ENCODE results near the gene SYDE1. TPM values are rescaled to one million over a fixed set of nuclear protein-coding genes. Genes with fewer than 3 reads are reported as not detected.

The SYDE1 gene
- total and polyA plus RNA-seq, 2 donors (not counting 1 experiment from before 2014, with no cell fraction given): not detected

DNA sequence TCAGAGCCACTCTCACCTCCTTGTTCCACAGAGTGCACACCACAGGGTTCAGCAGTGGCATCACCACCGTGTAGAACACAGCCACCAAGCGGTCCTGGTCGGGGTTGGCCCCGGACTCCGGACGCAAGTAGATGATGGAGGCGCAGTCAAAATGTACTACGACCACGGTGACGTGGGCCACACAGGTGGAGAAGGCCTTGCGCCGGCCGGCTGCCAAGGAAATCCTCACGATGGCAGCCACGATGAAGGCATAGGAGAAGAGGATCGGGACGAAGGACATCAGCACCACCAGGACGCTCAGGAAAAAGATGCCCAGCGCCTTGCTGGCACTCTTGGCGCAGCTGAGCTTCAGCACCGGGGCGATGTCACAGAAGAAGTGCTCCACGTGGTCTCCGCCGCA, 33.9 kb downstream of the SYDE1 start:
- Mint-ChIP-seq H3K9me3 (ENCODE audit: insufficient read depth) (peaks cover 1% of the 10 kb centered on the region), H3K27ac (no peak overlapping the region), H3K27me3 (peaks cover 14% of the 10 kb centered on the region), H3K4me3 (no peak overlapping the region), H3K4me1 (no peaks in the 10 kb centered on the region)
- Histone ChIP-seq H3K27me3 (replicated peaks in 1 of 4; ENCODE audit: control extremely low read depth in 1 of 4, control insufficient read depth in 3 of 4, insufficient read depth in 4 of 4, low read length in 3 of 4) (no peaks in the 10 kb centered on the region), H3K79me2 (ENCODE audit: control insufficient read depth, insufficient read depth, low read length) (no peaks in the 10 kb centered on the region), H3K36me3 (replicated peaks in 1 of 2; ENCODE audit: control extremely low read depth in 1 of 2, control insufficient read depth in 1 of 2, extremely low read depth in 1 of 2, insufficient read depth in 2 of 2, low read length in 1 of 2) (no peaks in the 10 kb centered on the region), H3K4me2 (replicated peaks; ENCODE audit: low read depth, low read length, poor library complexity, severe bottlenecking) (no peak overlapping the region), H3K27ac (ENCODE audit: low read length in 2 of 2) (no peak overlapping the region), H2AFZ (ENCODE audit: insufficient read depth, low read depth, low read length, poor library complexity, severe bottlenecking) (no peak overlapping the region), H4K20me1 (ENCODE audit: control insufficient read depth, insufficient read depth, low read length, poor library complexity, severe bottlenecking) (no peaks in the 10 kb centered on the region), H3K9ac (ENCODE audit: low read length) (no peak overlapping the region), H3K9me3 (ENCODE audit: control extremely low read depth in 1 of 3, control insufficient read depth in 2 of 3, insufficient read depth in 1 of 3, low read length in 2 of 3) (peaks cover 1 to 16% (median 4%) of the 10 kb centered on the region in 3 donors), H3K4me3 (ENCODE audit: control extremely low read depth in 1 of 5, extremely low read depth in 1 of 5, insufficient read depth in 1 of 5, low read depth in 2 of 5, low read length in 4 of 5) (no peak overlapping the region), H3K4me1 (ENCODE audit: control insufficient read depth in 2 of 2, insufficient read depth in 2 of 2, low read length in 2 of 2) (no peaks in the 10 kb centered on the region)
- DNase-seq (no peak), ATAC-seq (ENCODE audit: low read depth) (no peak)
- intact Hi-C loops (cut with micrococcal nuclease): no loop called here
- ChIA-PET POLR2A (interaction anchor here (0.7 kb wide), 1 partner anchor 75 kb away, joined by 3 read pairs; no protein-coding TSS in a partner anchor), CTCF (no interaction called here)
- TF ChIP-seq, protein P1, sequence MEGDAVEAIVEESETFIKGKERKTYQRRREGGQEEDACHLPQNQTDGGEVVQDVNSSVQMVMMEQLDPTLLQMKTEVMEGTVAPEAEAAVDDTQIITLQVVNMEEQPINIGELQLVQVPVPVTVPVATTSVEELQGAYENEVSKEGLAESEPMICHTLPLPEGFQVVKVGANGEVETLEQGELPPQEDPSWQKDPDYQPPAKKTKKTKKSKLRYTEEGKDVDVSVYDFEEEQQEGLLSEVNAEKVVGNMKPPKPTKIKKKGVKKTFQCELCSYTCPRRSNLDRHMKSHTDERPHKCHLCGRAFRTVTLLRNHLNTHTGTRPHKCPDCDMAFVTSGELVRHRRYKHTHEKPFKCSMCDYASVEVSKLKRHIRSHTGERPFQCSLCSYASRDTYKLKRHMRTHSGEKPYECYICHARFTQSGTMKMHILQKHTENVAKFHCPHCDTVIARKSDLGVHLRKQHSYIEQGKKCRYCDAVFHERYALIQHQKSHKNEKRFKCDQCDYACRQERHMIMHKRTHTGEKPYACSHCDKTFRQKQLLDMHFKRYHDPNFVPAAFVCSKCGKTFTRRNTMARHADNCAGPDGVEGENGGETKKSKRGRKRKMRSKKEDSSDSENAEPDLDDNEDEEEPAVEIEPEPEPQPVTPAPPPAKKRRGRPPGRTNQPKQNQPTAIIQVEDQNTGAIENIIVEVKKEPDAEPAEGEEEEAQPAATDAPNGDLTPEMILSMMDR (IDR thresholded peaks at IDR 0.05): no peak
- TF ChIP-seq EZH2 (IDR thresholded peaks at IDR 0.05; ENCODE audit: borderline replicate concordance, insufficient read depth, low read depth, low read length, poor library complexity, severe bottlenecking): no peak
- 88% methylated on average over 25 of the region's 25 CpGs for WGBS (ENCODE audit: insufficient coverage)

DNA sequence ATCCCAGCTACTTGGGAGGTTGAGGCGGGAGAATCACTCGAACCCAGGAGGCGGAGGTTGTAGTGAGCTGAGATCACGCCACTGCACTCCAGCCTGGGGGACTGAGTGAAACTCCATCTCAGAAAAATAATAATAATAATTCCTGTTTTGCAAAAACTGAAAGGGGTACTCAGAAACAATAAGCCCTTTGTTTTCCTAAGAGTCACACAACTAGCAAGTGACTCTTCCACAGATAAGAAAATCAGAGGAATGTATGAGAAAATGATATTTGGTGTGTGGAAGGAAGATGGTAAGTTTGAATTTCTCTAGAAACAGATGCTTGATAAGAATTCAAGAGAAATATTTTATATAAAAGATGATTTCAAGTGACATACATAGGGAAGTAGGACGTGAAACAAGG, 35.1 kb downstream of the SYDE1 start:
- Histone ChIP-seq H3K9ac (ENCODE audit: low read length) (no peak overlapping the region), H3K27ac (ENCODE audit: low read length in 2 of 2) (no peak overlapping the region), H3K4me1 (ENCODE audit: control insufficient read depth in 2 of 2, insufficient read depth in 2 of 2, low read length in 2 of 2) (no peaks in the 10 kb centered on the region), H4K20me1 (ENCODE audit: control insufficient read depth, insufficient read depth, low read length, poor library complexity, severe bottlenecking) (no peaks in the 10 kb centered on the region), H3K4me2 (replicated peaks; ENCODE audit: low read depth, low read length, poor library complexity, severe bottlenecking) (no peak overlapping the region), H3K79me2 (ENCODE audit: control insufficient read depth, insufficient read depth, low read length) (no peaks in the 10 kb centered on the region), H3K4me3 (ENCODE audit: control extremely low read depth in 1 of 5, extremely low read depth in 1 of 5, insufficient read depth in 1 of 5, low read depth in 2 of 5, low read length in 4 of 5) (no peak overlapping the region), H2AFZ (ENCODE audit: insufficient read depth, low read depth, low read length, poor library complexity, severe bottlenecking) (no peak overlapping the region), H3K36me3 (replicated peaks in 1 of 2; ENCODE audit: control extremely low read depth in 1 of 2, control insufficient read depth in 1 of 2, extremely low read depth in 1 of 2, insufficient read depth in 2 of 2, low read length in 1 of 2) (no peaks in the 10 kb centered on the region), H3K9me3 (ENCODE audit: control extremely low read depth in 1 of 3, control insufficient read depth in 2 of 3, insufficient read depth in 1 of 3, low read length in 2 of 3) (peaks cover 1 to 16% (median 4%) of the 10 kb centered on the region in 3 donors), H3K27me3 (replicated peaks in 1 of 4; ENCODE audit: control extremely low read depth in 1 of 4, control insufficient read depth in 3 of 4, insufficient read depth in 4 of 4, low read length in 3 of 4) (no peaks in the 10 kb centered on the region)
- H3K27me3 Mint-ChIP-seq: peaks cover 7% of the 10 kb centered on the region
- no peak for DNase-seq
- no peak for ATAC-seq (ENCODE audit: low read depth)
- H3K4me1 Mint-ChIP-seq: no peaks in the 10 kb centered on the region
- peaks cover 1% of the 10 kb centered on the region for H3K9me3 Mint-ChIP-seq (ENCODE audit: insufficient read depth)
- WGBS (ENCODE audit: insufficient coverage): 92% methylated on average over 2 of the region's 5 CpGs
- ChIA-PET CTCF (no interaction called here), POLR2A (no interaction called here)
- H3K4me3 Mint-ChIP-seq: no peak overlapping the region
- no peak overlapping the region for H3K27ac Mint-ChIP-seq
- intact Hi-C loops (cut with micrococcal nuclease): no loop called here
- no peak for TF ChIP-seq EZH2 (IDR thresholded peaks at IDR 0.05; ENCODE audit: borderline replicate concordance, insufficient read depth, low read depth, low read length, poor library complexity, severe bottlenecking)
- TF ChIP-seq, protein P1 (IDR thresholded peaks at IDR 0.05): no peak

Data from B cell (primary cell).